Endothelial cell of umbilical vein (primary cell): ENCODE data around the gene NDUFB10. TPM values are rescaled to one million over a fixed set of nuclear protein-coding genes. Genes with fewer than 3 reads are reported as not detected.

Experiments used
- BruUV-seq: library from RNA; stranded (reverse); fragments of 400-500 nt; replicated peaks from 2 replicates; lab custom pipeline; 2021; lab: Mats Ljungman, UMichigan
- CTCF ChIA-PET: fragments of 300-600, 350-600 bp; sonication (Branson Sonifier 250); formaldehyde crosslinking; loops from one replicate; lab custom pipeline; 2021; ENCODE audit warnings: antibody characterized with exemption, inconsistent platforms; lab: Charles Lee
- POLR2A ChIA-PET: fragments of 300-600, 350-600 bp; sonication (Branson Sonifier 250); formaldehyde crosslinking; loops from one replicate; lab custom pipeline; 2021; ENCODE audit warnings: antibody characterized with exemption, inconsistent platforms; lab: Charles Lee
- DNase-seq: peaks from one replicate; pipeline ENCODE4 v3.0.0-alpha.2; 2011; ENCODE audit warnings: low read depth, low spot score
- FAIRE-seq: peaks from 2 replicates; lab custom pipeline; 2011; peaks lifted over from hg19 to GRCh38; lab: Jason Lieb, UNC
- H2AFZ ChIP-seq: 2 replicates; pipeline ENCODE4 v1.6.0; 2012; ENCODE audit warnings: low read depth, low read length, control low read depth, inconsistent platforms
- H3K27ac ChIP-seq: 2 replicates; pipeline ENCODE4 v1.5.1; 2011; ENCODE audit warnings: low read depth, mild to moderate bottlenecking, control low read depth, low read length, moderate library complexity; ENCODE audit not compliant: insufficient read depth
- H3K27me3 ChIP-seq, 2 experiments: 2 replicates each; pipeline versions ENCODE4 v1.6.0 to v1.6.1; 2011; ENCODE audit warnings: low read length in 2 of 2, mixed read lengths in 1 of 2; ENCODE audit not compliant: control insufficient read depth in 2 of 2, insufficient read depth in 2 of 2
- H3K36me3 ChIP-seq, 2 experiments: 2 replicates in 1 of 2; 3 replicates in 1 of 2; pipeline ENCODE4 v1.5.1; 2011; ENCODE audit warnings: low read length in 2 of 2, mild to moderate bottlenecking in 1 of 2, moderate library complexity in 1 of 2; ENCODE audit not compliant: control insufficient read depth in 2 of 2, insufficient read depth in 2 of 2; ENCODE audit errors: extremely low read depth in 1 of 2
- H3K4me1 ChIP-seq: 3 replicates; pipeline ENCODE4 v1.5.1; 2011; ENCODE audit warnings: mild to moderate bottlenecking, low read length; ENCODE audit not compliant: control insufficient read depth, insufficient read depth; ENCODE audit errors: extremely low read depth
- H3K4me2 ChIP-seq: 2 replicates; pipeline ENCODE4 v1.6.1; 2011; ENCODE audit warnings: low read length, control low read depth, mixed read lengths; ENCODE audit not compliant: insufficient read depth
- H3K4me3 ChIP-seq, 3 experiments: fragments of 200-600 bp in 1 of 3; sonication (generic), shearing (Covaris generic) in 1 of 3; replicated peaks in 1 of 3; 2 replicates each; pipeline ENCODE4 v1.5.1; 2011 to 2016; ENCODE audit warnings: control low read depth in 3 of 3, low read length in 3 of 3, mild to moderate bottlenecking in 2 of 3, inconsistent platforms in 1 of 3, low read depth in 1 of 3, moderate library complexity in 1 of 3; ENCODE audit not compliant: insufficient read depth in 1 of 3
- H3K79me2 ChIP-seq: 2 replicates; pipeline ENCODE4 v1.6.0; 2012; ENCODE audit warnings: low read length, inconsistent platforms; ENCODE audit not compliant: control insufficient read depth, insufficient read depth
- H3K9ac ChIP-seq: replicated peaks from 2 replicates; pipeline ENCODE3; 2011; ENCODE audit warnings: low read length, control low read depth; ENCODE audit not compliant: insufficient read depth; ENCODE audit errors: extremely low read depth
- H3K9me1 ChIP-seq: replicated peaks from 3 replicates; pipeline ENCODE4 v1.6.0; 2011; ENCODE audit warnings: mild to moderate bottlenecking, low read length; ENCODE audit not compliant: control insufficient read depth, insufficient read depth; ENCODE audit errors: extremely low read depth
- H3K9me3 ChIP-seq: replicated peaks from 2 replicates; pipeline ENCODE4 v1.5.1; 2012; ENCODE audit warnings: low read length, inconsistent platforms; ENCODE audit not compliant: control insufficient read depth, insufficient read depth
- H4K20me1 ChIP-seq: replicated peaks from 2 replicates; pipeline ENCODE3; 2011; ENCODE audit warnings: mild to moderate bottlenecking, low read length; ENCODE audit not compliant: control insufficient read depth, insufficient read depth; ENCODE audit errors: extremely low read depth
- CTCF ChIP-seq, 2 donors: IDR thresholded peaks; 1 replicate in 1 of 2; 2 replicates in 1 of 2; pipeline ENCODE4 v1.5.1; 2011; ENCODE audit warnings: low read length in 2 of 2, mild to moderate bottlenecking in 2 of 2, moderate library complexity in 2 of 2, control low read depth in 1 of 2, inconsistent platforms in 1 of 2, low read depth in 1 of 2; ENCODE audit not compliant: insufficient read depth in 1 of 2; ENCODE audit errors: extremely low read depth in 1 of 2
- POLR2AphosphoS5 ChIP-seq: IDR thresholded peaks from 2 replicates; pipeline ENCODE4 v1.6.1; 2012; ENCODE audit warnings: low read depth, mild to moderate bottlenecking, control low read depth, low read length, moderate library complexity; ENCODE audit not compliant: insufficient read depth
- dilution Hi-C: fragments of 300-500 bp; cut with MboI; formaldehyde crosslinking; loops from one replicate; pipeline ENCODE4 v1.15.0; 2019; ENCODE audit warnings: low sequenced_read_pairs; ENCODE audit not compliant: extremely low pct_ligation_motif_present
- intact Hi-C: fragments of 100-400 bp; cut with micrococcal nuclease; formaldehyde crosslinking; loops from one replicate; pipeline ENCODE4 v1.10.0; 2022
- polyA plus RNA-seq, 4 experiments: library from polyadenylated mRNA; depleted of rRNA in 3 of 4; stranded (reverse) in 3 of 4; unstranded in 1 of 4; fragments of >200 nt; gene quantifications; 2 replicates each; pipeline versions ENCODE4 v1.2.1 to v1.2.3, GENCODE V29; 2011 to 2012; ENCODE audit warnings: missing spikeins in 1 of 4
- total RNA-seq: library from RNA; stranded (reverse); gene quantifications from 2 replicates; pipeline ENCODE4 v1.2.3, GENCODE V29; 2021

The NDUFB10 gene
- total and polyA plus RNA-seq, 2 donors (not counting 3 experiments of a cell fraction or from before 2014, with no cell fraction given) = 124 to 167 TPM

GRCh38 chr16:1946495-1947368 is 12.6 kb upstream of the NDUFB10 start:
- POLR2A ChIA-PET = interaction anchor here (1.7 kb wide), 1 partner anchor 18 kb away, joined by 7 read pairs; the partner anchor contains the start of gene RPS2

More at GRCh38 chr16:1946495-1947368, 12.6 kb upstream of the NDUFB10 start:
- Histone ChIP-seq H3K79me2 (no peaks in the 10 kb centered on the region), H4K20me1 (no peaks in the 10 kb centered on the region), H3K9me3 (no peaks in the 10 kb centered on the region), H3K27ac (no peak overlapping the region), H3K4me1 (peaks cover 11% of the 10 kb centered on the region), H3K9ac (no peak overlapping the region), H3K36me3 (no peaks in the 10 kb centered on the region), H3K4me2 (no peak overlapping the region), H3K4me3 (no peak overlapping the region), H3K9me1 (no peaks in the 10 kb centered on the region), H3K27me3 (no peaks in the 10 kb centered on the region), H2AFZ (no peak overlapping the region)
- CTCF ChIA-PET = interaction anchor here (0.9 to 1.8 kb wide), 4 partner anchors 14 to 194 kb away, joined by 4 to 9 read pairs (median 4); no protein-coding TSS in a partner anchor
- no TSS peak for BruUV-seq
- TF ChIP-seq CTCF (IDR thresholded peaks at IDR 0.05; ENCODE audit: extremely low read depth in 1 of 2, insufficient read depth in 1 of 2, low read depth in 1 of 2, low read length in 2 of 2) (peak in 1 of 2 donors; percentile 27), POLR2AphosphoS5 (no peak)
- FAIRE-seq = no peak
- intact Hi-C loops = no loop called here
- DNase-seq = no peak
- dilution Hi-C loops = no loop called here
